H1 (cell line): ENCODE measurements around the gene TOM1L2. TPM values are rescaled to one million over a fixed set of nuclear protein-coding genes. Genes with fewer than 3 reads are reported as not detected.
A peak's percentile ranks its signal among the peaks of the same experiment; 100 is the strongest.

Source experiments
- CTCF ChIA-PET: fragments of 300-600 bp; sonication (Branson Sonifier 250); formaldehyde crosslinking; loops from one replicate; lab custom pipeline; 2021; ENCODE audit not compliant: partially characterized antibody; lab: Charles Lee
- POLR2A ChIA-PET: fragments of 300-600 bp; sonication (Branson Sonifier 250); formaldehyde crosslinking; loops from one replicate; lab custom pipeline; 2021; ENCODE audit warnings: inconsistent platforms; ENCODE audit not compliant: partially characterized antibody; lab: Charles Lee
- DNase-seq, 2 experiments: peaks; one replicate each; pipeline versions ENCODE4 v3.0.0 to v3.0.0-alpha.2; 2010 to 2022; ENCODE audit warnings: low spot score in 2 of 2, low read depth in 1 of 2, mixed read lengths in 1 of 2
- FAIRE-seq: peaks from 2 replicates; lab custom pipeline; 2011; peaks lifted over from hg19 to GRCh38; lab: Jason Lieb, UNC
- H2AFZ ChIP-seq: 2 replicates; pipeline ENCODE4 v1.8.1; 2012; ENCODE audit warnings: low read length, inconsistent platforms
- H2AK5ac ChIP-seq: 2 replicates; pipeline ENCODE4 v1.6.1; 2013; ENCODE audit warnings: low read depth, low read length
- H2BK120ac ChIP-seq: replicated peaks from 2 replicates; pipeline ENCODE3; 2013; ENCODE audit warnings: low read depth, low read length, inconsistent platforms
- H2BK12ac ChIP-seq: 2 replicates; pipeline ENCODE4 v1.6.1; 2013; ENCODE audit warnings: low read depth, low read length
- H2BK15ac ChIP-seq: 2 replicates; pipeline ENCODE4 v1.6.1; 2013; ENCODE audit warnings: low read length
- H2BK20ac ChIP-seq: 2 replicates; pipeline ENCODE4 v1.6.1; 2013; ENCODE audit warnings: low read length
- H2BK5ac ChIP-seq: 2 replicates; pipeline ENCODE4 v1.6.1; 2013; ENCODE audit warnings: low read depth, low read length
- H3K14ac ChIP-seq: 2 replicates; pipeline ENCODE4 v1.6.1; 2013; ENCODE audit warnings: inconsistent platforms; ENCODE audit not compliant: insufficient read length
- H3K18ac ChIP-seq: 2 replicates; pipeline ENCODE4 v1.6.1; 2013; ENCODE audit warnings: low read length; ENCODE audit errors: extremely low read depth
- H3K23ac ChIP-seq: 2 replicates; pipeline ENCODE4 v1.6.1; 2013; ENCODE audit warnings: inconsistent platforms; ENCODE audit not compliant: insufficient read length
- H3K23me2 ChIP-seq: 2 replicates; pipeline ENCODE4 v1.6.1; 2013; ENCODE audit warnings: low read depth, low read length
- H3K27ac ChIP-seq: 2 replicates; pipeline ENCODE4 v1.6.1; 2011; ENCODE audit warnings: low read depth, low read length, inconsistent platforms
- H3K27me3 ChIP-seq, 4 experiments: replicated peaks in 1 of 4; 1 replicate in 1 of 4; 2 replicates in 3 of 4; pipeline versions ENCODE4 v1.6.1 to v1.8.1; 2011 to 2013; ENCODE audit warnings: low read length in 3 of 4, mild to moderate bottlenecking in 3 of 4, inconsistent platforms in 2 of 4, mixed read lengths in 2 of 4, moderate library complexity in 1 of 4; ENCODE audit not compliant: control insufficient read depth in 3 of 4, insufficient read depth in 3 of 4; ENCODE audit errors: extremely low read depth in 1 of 4
- H3K36me3 ChIP-seq, 4 experiments: 2 replicates each; pipeline versions ENCODE4 v1.6.1 to v1.8.1; 2011 to 2013; ENCODE audit warnings: mild to moderate bottlenecking in 4 of 4, low read length in 3 of 4, moderate library complexity in 2 of 4, control low read depth in 1 of 4, inconsistent platforms in 1 of 4; ENCODE audit not compliant: insufficient read depth in 4 of 4, control insufficient read depth in 2 of 4
- H3K4ac ChIP-seq: replicated peaks from 2 replicates; pipeline ENCODE3; 2013; ENCODE audit warnings: low read length, low read depth, mixed read lengths, inconsistent platforms; ENCODE audit not compliant: insufficient read length
- H3K4me1 ChIP-seq, 4 experiments: replicated peaks in 1 of 4; 1 replicate in 1 of 4; 2 replicates in 3 of 4; pipeline versions ENCODE4 v1.6.1 to v1.8.1; 2011 to 2013; ENCODE audit warnings: low read length in 3 of 4, inconsistent platforms in 2 of 4, mixed read lengths in 1 of 4; ENCODE audit not compliant: insufficient read depth in 4 of 4, control insufficient read depth in 3 of 4
- H3K4me2 ChIP-seq, 2 experiments: 2 replicates each; pipeline versions ENCODE4 v1.6.1 to v1.8.1; 2011 to 2013; ENCODE audit warnings: low read depth in 2 of 2, low read length in 2 of 2, control low read depth in 1 of 2, inconsistent platforms in 1 of 2, mild to moderate bottlenecking in 1 of 2; ENCODE audit not compliant: insufficient read depth in 1 of 2
- H3K4me3 ChIP-seq, 4 experiments: fragments of 200-600, 300-600 bp in 1 of 4; sonication (generic), shearing (Covaris generic), sonication (Bioruptor Twin) in 1 of 4; 2 replicates each; pipeline versions ENCODE4 v1.5.1 to v1.8.1; 2011 to 2016; ENCODE audit warnings: low read length in 4 of 4, low read depth in 3 of 4, control low read depth in 2 of 4, inconsistent platforms in 2 of 4, mild to moderate bottlenecking in 2 of 4, mixed read lengths in 1 of 4, moderate library complexity in 1 of 4; ENCODE audit not compliant: insufficient read depth in 2 of 4; ENCODE audit errors: extremely low read depth in 1 of 4
- H3K56ac ChIP-seq: replicated peaks from 2 replicates; pipeline ENCODE3; 2013; ENCODE audit warnings: low read depth, mild to moderate bottlenecking, mixed read lengths, low read length, inconsistent platforms; ENCODE audit not compliant: insufficient read length
- H3K79me1 ChIP-seq: 2 replicates; pipeline ENCODE4 v1.6.1; 2013; ENCODE audit warnings: low read depth, low read length, control low read depth
- H3K79me2 ChIP-seq, 2 experiments: 2 replicates each; pipeline versions ENCODE4 v1.6.1 to v1.8.1; 2012 to 2013; ENCODE audit warnings: low read length in 2 of 2, mild to moderate bottlenecking in 2 of 2, inconsistent platforms in 1 of 2; ENCODE audit not compliant: insufficient read depth in 2 of 2, control insufficient read depth in 1 of 2
- H3K9ac ChIP-seq, 4 experiments: replicated peaks in 1 of 4; 1 replicate in 1 of 4; 2 replicates in 3 of 4; pipeline versions ENCODE4 v1.6.1 to v1.8.1; 2011 to 2013; ENCODE audit warnings: low read depth in 3 of 4, low read length in 3 of 4, control low read depth in 2 of 4, mild to moderate bottlenecking in 2 of 4, moderate library complexity in 2 of 4, inconsistent platforms in 1 of 4; ENCODE audit errors: extremely low read depth in 1 of 4
- H3K9me3 ChIP-seq, 2 experiments: 2 replicates each; pipeline versions ENCODE4 v1.6.1 to v1.8.1; 2012 to 2013; ENCODE audit warnings: mild to moderate bottlenecking in 2 of 2, moderate library complexity in 2 of 2, control low read depth in 1 of 2, inconsistent platforms in 1 of 2, low read depth in 1 of 2, low read length in 1 of 2, mixed read lengths in 1 of 2; ENCODE audit not compliant: insufficient read depth in 2 of 2
- H4K20me1 ChIP-seq, 2 experiments: replicated peaks in 1 of 2; 2 replicates each; pipeline versions ENCODE3 to v1.8.1; 2011 to 2013; ENCODE audit warnings: inconsistent platforms in 2 of 2, low read length in 2 of 2, mild to moderate bottlenecking in 1 of 2; ENCODE audit not compliant: insufficient read depth in 2 of 2, control insufficient read depth in 1 of 2
- H4K5ac ChIP-seq: 2 replicates; pipeline ENCODE4 v1.6.1; 2013; ENCODE audit warnings: low read length, low read depth, mixed read lengths, inconsistent platforms; ENCODE audit not compliant: insufficient read length
- H4K8ac ChIP-seq: 2 replicates; pipeline ENCODE4 v1.8.0; 2013; ENCODE audit warnings: mild to moderate bottlenecking, moderate library complexity, low read length, inconsistent platforms; ENCODE audit not compliant: insufficient read depth; ENCODE audit errors: extremely low read depth
- H4K91ac ChIP-seq: replicated peaks from 2 replicates; pipeline ENCODE3; 2013; ENCODE audit warnings: low read length, mixed read lengths, inconsistent platforms; ENCODE audit not compliant: insufficient read length
- ATF3 ChIP-seq: IDR thresholded peaks from 2 replicates; pipeline ENCODE4 v1.6.1; 2011; ENCODE audit warnings: low read depth, mild to moderate bottlenecking, low read length; ENCODE audit not compliant: insufficient read depth
- BRCA1 ChIP-seq: IDR thresholded peaks from 2 replicates; pipeline ENCODE4 v1.6.1; 2012; ENCODE audit warnings: low read depth, low read length, improper control_type of control experiment
- CHD1 ChIP-seq: IDR thresholded peaks from 2 replicates; pipeline ENCODE4 v1.6.1; 2012; ENCODE audit warnings: low read depth, low read length, improper control_type of control experiment
- E2F6 ChIP-seq: IDR thresholded peaks from 2 replicates; pipeline ENCODE4 v1.6.1; 2012; ENCODE audit warnings: inconsistent platforms
- EP300 ChIP-seq, 2 experiments: IDR thresholded peaks; 1 replicate in 1 of 2; 2 replicates in 1 of 2; pipeline ENCODE4 v1.6.1; 2011 to 2012; ENCODE audit warnings: low read depth in 2 of 2, low read length in 2 of 2, mild to moderate bottlenecking in 2 of 2, borderline replicate concordance in 1 of 2, inconsistent platforms in 1 of 2, moderate library complexity in 1 of 2
- KDM4A ChIP-seq: IDR thresholded peaks from one replicate; pipeline ENCODE4 v1.7.1; 2012; ENCODE audit warnings: low read depth, mild to moderate bottlenecking, moderate library complexity, low read length, inconsistent platforms; ENCODE audit not compliant: severe bottlenecking
- NANOG ChIP-seq: IDR thresholded peaks from 2 replicates; pipeline ENCODE4 v1.6.1; 2011; ENCODE audit warnings: low read length, low read depth, mild to moderate bottlenecking, inconsistent platforms; ENCODE audit not compliant: insufficient read depth, poor library complexity, severe bottlenecking
- PHF8 ChIP-seq: fragments of 200-600 bp; sonication (generic); conservative IDR thresholded peaks from 2 replicates; pipeline ENCODE4 v1.7.1; 2012; ENCODE audit warnings: low read depth, mild to moderate bottlenecking, inconsistent platforms, low read length, moderate library complexity
- RNF2 ChIP-seq: fragments of 200-900, 300-1000 bp; sonication (generic); IDR thresholded peaks from 2 replicates; pipeline ENCODE4 v1.7.1; 2016; ENCODE audit warnings: borderline replicate concordance, low read depth, mild to moderate bottlenecking, antibody characterized with exemption, low read length; ENCODE audit not compliant: poor library complexity, severe bottlenecking; ENCODE audit errors: missing control alignments
- SIX5 ChIP-seq: IDR thresholded peaks from 2 replicates; pipeline ENCODE4 v1.6.1; 2011; ENCODE audit warnings: mild to moderate bottlenecking, low read depth, low read length
- ZNF274 ChIP-seq: IDR thresholded peaks from 2 replicates; pipeline ENCODE4 v1.7.0; 2012; ENCODE audit warnings: low read length, borderline replicate concordance; ENCODE audit errors: extremely low read depth
- WGBS, 2 experiments: shearing (Covaris generic) in 1 of 2; methylation state at CpG; one replicate each; pipeline versions ENCODE4 v1.1.6 to v1.1.7; 2013 to 2015; ENCODE audit warnings: low lambda C conversion rate in 2 of 2, mixed read lengths in 2 of 2, inconsistent platforms in 1 of 2, low coverage in 1 of 2, missing lambda C conversion rate in 1 of 2; ENCODE audit not compliant: insufficient replicate concordance in 2 of 2, insufficient coverage in 1 of 2, insufficient read length in 1 of 2; ENCODE audit errors: extremely low coverage in 1 of 2, missing lambda C conversion rate in 1 of 2; 5-methylcytosine and 5-hydroxymethylcytosine counted together
- polyA plus RNA-seq, 7 experiments: library from polyadenylated mRNA; depleted of rRNA in 3 of 7; stranded (reverse) in 5 of 7; unstranded in 2 of 7; fragments of >200 nt in 5 of 7; fragments of 200-250 nt in 2 of 7; gene quantifications; 1 replicate in 5 of 7; 2 replicates in 1 of 7; 4 replicates in 1 of 7; pipeline versions ENCODE4 v1.2.1 to v1.2.3, GENCODE V29; 2011 to 2013; ENCODE audit warnings: missing spikeins in 2 of 7, mixed read lengths in 2 of 7
- total RNA-seq: library from RNA; stranded (reverse); fragmentation: NEBNext Ultra II Directional; extraction: Animal tissue kit (Norgen Biotek cat#: 25700); gene quantifications from 2 replicates; pipeline ENCODE4 v1.2.1, GENCODE V29; 2021

TOM1L2 gene
- total and polyA plus RNA-seq, 2 of the 8 experiments (the other 6 are each of a cell fraction or from before 2014, with no cell fraction given) = 2.0 to 3.4 TPM

- Histone ChIP-seq H4K91ac (no peak overlapping the region), H2BK20ac (peak overlapping the region; percentile 19; the same call in 1 of the 2 replicates), H3K18ac (peak overlapping the region; percentile 38; the same call in 1 of the 2 replicates), H3K4me3 (no peak overlapping the region), H3K56ac (no peak overlapping the region), H2BK15ac (no peak overlapping the region), H3K79me2 (no peaks in the 10 kb centered on the region), H2BK120ac (no peak overlapping the region), H3K4me1 (peaks cover 3 to 16% (median 12%) of the 10 kb centered on the region in 4 experiments), H3K23me2 (no peaks in the 10 kb centered on the region), H3K79me1 (no peaks in the 10 kb centered on the region), H3K9ac (no peak overlapping the region), H4K5ac (no peak overlapping the region), H3K27ac (no peak overlapping the region), H3K9me3 (no peaks in the 10 kb centered on the region), H3K36me3 (no peaks in the 10 kb centered on the region), H2BK12ac (no peak overlapping the region), H3K4ac (no peak overlapping the region), H4K8ac (no peak overlapping the region), H2AK5ac (0 out of 2 replicates have a peak overlapping the region, but pooled peaks have one; percentile 2), H2BK5ac (peak overlapping the region; percentile 40; the same call in 1 of the 2 replicates), H2AFZ (no peak overlapping the region), H3K27me3 (no peaks in the 10 kb centered on the region), H3K23ac (no peak overlapping the region), H3K14ac (no peak overlapping the region), H4K20me1 (no peaks in the 10 kb centered on the region), H3K4me2 (no peak overlapping the region; a peak in 1 of 4 replicates)
- FAIRE-seq = no peak
- no peak for DNase-seq
- CTCF ChIA-PET = interaction anchor here (0.6 to 4.3 kb wide), 8 partner anchors 9 to 675 kb away, joined by 3 to 15 read pairs (median 4); no protein-coding TSS in a partner anchor
- POLR2A ChIA-PET = interaction anchor here (0.6 to 1.6 kb wide), 5 partner anchors 9 to 53 kb away, joined by 3 to 5 read pairs (median 3); no protein-coding TSS in a partner anchor
- WGBS, 2 experiments = 88% methylated on average over 7 of the region's 7 CpGs; no CpG with 5 or more reads in 1 of the 2 experiments
- TF ChIP-seq RNF2 = no peak
- TF ChIP-seq E2F6 = no peak
- TF ChIP-seq PHF8 = no peak
- TF ChIP-seq SIX5 = no peak
- TF ChIP-seq EP300 (IDR thresholded peaks at IDR 0.05; ENCODE audit: borderline replicate concordance in 1 of 2, low read depth in 2 of 2, low read length in 2 of 2) = no peak
- TF ChIP-seq KDM4A = no peak
- no peak for TF ChIP-seq BRCA1
- TF ChIP-seq ATF3 = no peak
- TF ChIP-seq NANOG = no peak
- TF ChIP-seq CHD1 = no peak
- TF ChIP-seq ZNF274 = no peak
Observed at GRCh38 chr17:17944242-17944641, 28.0 kb downstream of the TOM1L2 start.
